ENCODE data around the gene DOK5.

DNA sequence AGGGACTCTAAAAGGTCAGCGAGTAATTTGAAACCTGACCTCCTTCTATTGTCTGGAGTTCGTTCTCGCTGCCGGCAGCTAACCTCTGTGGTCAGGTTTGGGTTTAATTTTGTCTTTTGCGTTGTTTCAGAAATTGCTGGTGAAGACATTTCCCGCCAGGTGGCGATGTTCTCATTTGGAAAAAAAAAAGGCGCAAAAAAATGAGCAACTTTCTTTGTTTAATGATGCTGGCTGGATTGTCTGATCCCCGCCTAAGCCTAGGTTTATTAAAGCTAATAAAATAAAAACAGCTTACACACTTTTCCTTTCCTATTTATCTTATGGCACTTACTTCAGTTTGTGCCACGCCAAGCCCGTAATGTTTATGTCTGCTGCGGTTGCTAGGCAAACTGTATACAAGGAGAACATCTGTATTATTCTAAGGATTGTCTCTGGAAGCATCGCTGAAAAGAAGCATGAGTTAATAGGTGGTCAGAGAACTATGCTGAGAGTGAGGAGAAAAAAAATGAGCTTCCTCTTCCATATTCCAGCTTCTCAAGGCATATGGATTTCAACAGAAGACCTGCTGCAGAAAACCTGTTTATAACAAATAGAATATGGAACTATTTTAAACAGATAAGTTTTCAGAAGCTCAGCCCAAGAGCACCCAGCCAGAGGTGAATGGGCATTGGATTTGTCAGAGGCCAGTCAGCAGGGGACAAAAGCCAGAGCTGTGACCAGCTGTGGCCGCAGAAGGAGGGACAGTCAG is 205.7 kb downstream of the DOK5 start:
- TF ChIP-seq, protein P1, sequence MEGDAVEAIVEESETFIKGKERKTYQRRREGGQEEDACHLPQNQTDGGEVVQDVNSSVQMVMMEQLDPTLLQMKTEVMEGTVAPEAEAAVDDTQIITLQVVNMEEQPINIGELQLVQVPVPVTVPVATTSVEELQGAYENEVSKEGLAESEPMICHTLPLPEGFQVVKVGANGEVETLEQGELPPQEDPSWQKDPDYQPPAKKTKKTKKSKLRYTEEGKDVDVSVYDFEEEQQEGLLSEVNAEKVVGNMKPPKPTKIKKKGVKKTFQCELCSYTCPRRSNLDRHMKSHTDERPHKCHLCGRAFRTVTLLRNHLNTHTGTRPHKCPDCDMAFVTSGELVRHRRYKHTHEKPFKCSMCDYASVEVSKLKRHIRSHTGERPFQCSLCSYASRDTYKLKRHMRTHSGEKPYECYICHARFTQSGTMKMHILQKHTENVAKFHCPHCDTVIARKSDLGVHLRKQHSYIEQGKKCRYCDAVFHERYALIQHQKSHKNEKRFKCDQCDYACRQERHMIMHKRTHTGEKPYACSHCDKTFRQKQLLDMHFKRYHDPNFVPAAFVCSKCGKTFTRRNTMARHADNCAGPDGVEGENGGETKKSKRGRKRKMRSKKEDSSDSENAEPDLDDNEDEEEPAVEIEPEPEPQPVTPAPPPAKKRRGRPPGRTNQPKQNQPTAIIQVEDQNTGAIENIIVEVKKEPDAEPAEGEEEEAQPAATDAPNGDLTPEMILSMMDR (conservative IDR thresholded peaks at IDR 0.05; ENCODE audit: low read depth, low read length), result peak; percentile 83
- TF ChIP-seq EZH2 (IDR thresholded peaks at IDR 0.05; ENCODE audit: borderline replicate concordance, low read depth, low read length, poor library complexity, severe bottlenecking), result no peak

Data from A673 (cell line).